ENCODE data around the gene CEP43.

CEP43 gene

DNA sequence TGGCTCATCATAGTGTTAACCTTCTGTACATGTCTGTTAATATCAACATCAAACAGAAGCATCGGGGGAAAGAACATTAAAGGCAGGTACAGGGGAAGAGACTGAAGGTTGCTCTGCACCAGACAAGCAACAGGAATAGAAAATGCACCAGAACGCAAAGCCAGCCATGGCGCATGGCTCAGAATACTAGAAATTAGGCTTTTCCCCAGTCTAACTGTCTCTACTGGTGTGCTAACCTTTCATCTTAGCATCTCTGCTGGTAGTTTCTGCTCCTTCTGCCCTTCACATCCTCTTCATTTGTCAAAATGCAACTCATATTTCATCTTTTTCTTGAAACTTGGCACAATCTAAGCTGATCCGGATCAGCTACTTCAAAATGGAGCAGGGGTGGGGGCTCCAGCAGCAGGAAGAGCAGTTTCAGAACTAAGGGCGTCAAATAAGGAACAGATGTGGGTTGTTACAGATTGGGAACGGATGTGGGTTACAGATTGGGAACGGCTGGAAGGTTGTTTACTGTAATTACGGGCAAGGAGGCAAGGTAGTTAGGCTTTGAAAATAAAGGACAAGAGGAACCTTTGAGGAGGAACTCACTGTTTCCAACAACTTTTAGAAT, 29.7 kb upstream of the CEP43 start:
- Histone ChIP-seq H3K27me3 (ENCODE audit: control insufficient read depth, insufficient read depth, low read length) (no peaks in the 10 kb centered on the region), H3K9me3 (ENCODE audit: control insufficient read depth, insufficient read depth, low read length) (peaks cover 22% of the 10 kb centered on the region), H3K4me1 (ENCODE audit: control insufficient read depth, insufficient read depth, low read length) (peaks cover 12% of the 10 kb centered on the region), H3K4me3 (ENCODE audit: low read depth, low read length) (no peak overlapping the region), H3K27ac (ENCODE audit: low read depth, low read length) (no peak overlapping the region), H3K9ac (ENCODE audit: low read depth, low read length) (no peak overlapping the region), H3K36me3 (ENCODE audit: control insufficient read depth, insufficient read depth, low read length) (no peaks in the 10 kb centered on the region)

DNA sequence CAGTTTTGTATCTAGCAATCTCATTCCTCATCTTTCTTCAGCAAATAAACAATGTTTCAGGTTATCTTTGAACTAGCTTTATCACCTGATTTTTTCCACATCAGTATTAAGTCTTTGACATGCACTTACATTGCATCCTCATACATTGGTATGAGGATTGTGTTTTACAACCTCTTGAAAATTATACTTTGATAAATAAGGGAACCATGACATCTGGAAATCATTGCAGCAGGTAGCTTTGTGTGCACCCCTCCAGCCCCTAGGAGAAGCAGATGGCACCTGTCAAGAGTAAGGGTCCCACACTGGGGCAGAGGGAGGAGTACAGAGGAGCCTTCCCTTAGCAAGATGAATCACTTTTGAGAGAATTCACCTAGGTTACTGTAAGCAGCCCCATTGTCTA, 29.1 kb upstream of the CEP43 start:
- no peaks in the 10 kb centered on the region for H3K36me3 ChIP-seq (ENCODE audit: control insufficient read depth, insufficient read depth, low read length)
- no peak overlapping the region for H3K4me3 ChIP-seq (ENCODE audit: low read depth, low read length)
- H3K27ac ChIP-seq (ENCODE audit: low read depth, low read length) = no peak overlapping the region
- no peak overlapping the region for H3K9ac ChIP-seq (ENCODE audit: low read depth, low read length)
- peaks cover 12% of the 10 kb centered on the region for H3K4me1 ChIP-seq (ENCODE audit: control insufficient read depth, insufficient read depth, low read length)
- H3K9me3 ChIP-seq (ENCODE audit: control insufficient read depth, insufficient read depth, low read length) = peaks cover 22% of the 10 kb centered on the region
- H3K27me3 ChIP-seq (ENCODE audit: control insufficient read depth, insufficient read depth, low read length) = no peaks in the 10 kb centered on the region

DNA sequence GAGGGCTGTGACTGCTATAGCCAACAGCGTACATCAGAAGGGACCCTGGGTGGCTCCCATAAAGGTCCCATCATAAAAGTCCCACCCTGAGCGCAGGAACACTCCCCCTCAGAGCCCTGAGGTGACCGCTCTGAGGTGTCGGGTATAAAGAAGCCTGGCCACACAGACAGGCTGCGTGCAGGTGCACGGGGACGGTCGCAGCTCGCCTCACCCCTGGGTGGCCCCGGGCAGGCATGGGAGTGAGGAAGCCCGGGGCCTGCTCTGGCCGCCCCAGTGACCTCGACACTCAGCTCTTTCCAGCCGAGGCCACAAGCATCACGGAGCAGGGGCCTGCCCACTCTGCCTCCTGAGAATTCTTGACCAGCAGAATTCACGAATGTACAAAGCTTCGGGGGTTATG, 28.4 kb upstream of the CEP43 start:
- no peaks in the 10 kb centered on the region for H3K36me3 ChIP-seq (ENCODE audit: control insufficient read depth, insufficient read depth, low read length)
- no peaks in the 10 kb centered on the region for H3K27me3 ChIP-seq (ENCODE audit: control insufficient read depth, insufficient read depth, low read length)
- H3K9ac ChIP-seq (ENCODE audit: low read depth, low read length) = no peak overlapping the region
- peaks cover 21% of the 10 kb centered on the region for H3K9me3 ChIP-seq (ENCODE audit: control insufficient read depth, insufficient read depth, low read length)
- H3K27ac ChIP-seq (ENCODE audit: low read depth, low read length) = no peak overlapping the region
- H3K4me3 ChIP-seq (ENCODE audit: low read depth, low read length) = no peak overlapping the region
- H3K4me1 ChIP-seq (ENCODE audit: control insufficient read depth, insufficient read depth, low read length) = peaks cover 12% of the 10 kb centered on the region

DNA sequence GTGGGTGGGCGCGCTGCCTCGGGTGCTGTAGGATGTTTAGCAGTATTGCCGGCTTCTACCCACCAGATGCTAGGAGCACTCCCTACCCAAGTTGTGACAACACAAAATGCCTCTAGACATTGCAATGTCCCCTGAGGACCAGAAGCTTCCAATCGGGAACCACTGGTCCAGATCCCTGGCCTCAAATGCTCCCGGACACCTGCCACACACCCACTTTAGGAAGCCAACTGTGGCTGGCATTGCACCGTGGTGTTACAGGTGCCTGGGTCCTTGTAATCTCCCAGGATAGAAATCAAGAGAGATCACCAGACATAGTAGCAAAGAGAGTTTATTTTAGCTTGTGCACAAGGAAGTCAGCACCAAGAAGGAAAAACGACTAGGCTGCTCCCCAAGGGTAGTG, 27.9 kb upstream of the CEP43 start:
- H3K27ac ChIP-seq (ENCODE audit: low read depth, low read length) = no peak overlapping the region
- H3K36me3 ChIP-seq (ENCODE audit: control insufficient read depth, insufficient read depth, low read length) = no peaks in the 10 kb centered on the region
- no peaks in the 10 kb centered on the region for H3K27me3 ChIP-seq (ENCODE audit: control insufficient read depth, insufficient read depth, low read length)
- peaks cover 16% of the 10 kb centered on the region for H3K9me3 ChIP-seq (ENCODE audit: control insufficient read depth, insufficient read depth, low read length)
- no peak overlapping the region for H3K9ac ChIP-seq (ENCODE audit: low read depth, low read length)
- peaks cover 12% of the 10 kb centered on the region for H3K4me1 ChIP-seq (ENCODE audit: control insufficient read depth, insufficient read depth, low read length)
- no peak overlapping the region for H3K4me3 ChIP-seq (ENCODE audit: low read depth, low read length)

DNA sequence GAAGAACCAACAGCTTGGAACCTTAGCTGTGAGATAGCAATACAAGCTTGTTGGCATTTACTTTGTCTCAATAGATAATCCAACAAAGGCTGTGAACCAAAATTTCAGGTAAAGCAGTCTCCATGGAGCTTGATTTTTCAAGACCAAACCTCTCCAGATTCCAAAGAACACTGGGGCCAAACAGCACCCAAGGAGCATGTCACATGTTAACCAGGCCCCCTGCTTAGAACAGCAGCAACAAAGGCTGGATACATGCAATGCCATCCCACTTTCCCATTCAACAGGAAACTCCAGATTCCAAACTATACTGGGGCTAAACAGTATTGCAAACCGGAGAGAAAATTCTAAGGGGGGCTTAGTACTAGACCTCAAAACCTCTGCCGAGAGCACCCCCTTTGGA, 27.1 kb upstream of the CEP43 start:
- H3K4me3 ChIP-seq (ENCODE audit: low read depth, low read length) = no peak overlapping the region
- H3K9me3 ChIP-seq (ENCODE audit: control insufficient read depth, insufficient read depth, low read length) = peaks cover 9% of the 10 kb centered on the region; the same call in 1 of the 2 replicates
- H3K4me1 ChIP-seq (ENCODE audit: control insufficient read depth, insufficient read depth, low read length) = peaks cover 12% of the 10 kb centered on the region
- no peaks in the 10 kb centered on the region for H3K27me3 ChIP-seq (ENCODE audit: control insufficient read depth, insufficient read depth, low read length)
- H3K27ac ChIP-seq (ENCODE audit: low read depth, low read length) = no peak overlapping the region
- no peaks in the 10 kb centered on the region for H3K36me3 ChIP-seq (ENCODE audit: control insufficient read depth, insufficient read depth, low read length)
- H3K9ac ChIP-seq (ENCODE audit: low read depth, low read length) = no peak overlapping the region

DNA sequence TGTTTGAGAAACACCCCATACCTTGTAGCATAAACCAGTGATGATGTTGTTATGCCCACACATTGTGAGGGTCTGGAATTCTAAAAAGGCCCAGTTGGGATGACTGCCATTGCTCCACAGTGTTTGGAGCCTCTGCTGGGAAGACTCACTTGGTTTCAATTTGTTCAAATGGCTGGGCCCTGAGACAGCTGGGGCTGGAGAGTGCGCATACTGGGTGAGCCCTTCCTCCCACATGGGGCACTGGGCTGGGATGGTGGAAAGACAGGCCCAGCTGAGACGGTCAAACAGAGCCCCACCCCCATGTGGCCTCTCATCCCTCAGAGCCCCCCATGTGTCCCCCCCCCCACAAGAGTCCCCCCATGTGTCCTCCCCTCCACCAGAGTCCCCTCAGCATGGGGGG, 22.6 kb upstream of the CEP43 start:
- H3K36me3 ChIP-seq (ENCODE audit: control insufficient read depth, insufficient read depth, low read length) = no peaks in the 10 kb centered on the region
- H3K9me3 ChIP-seq (ENCODE audit: control insufficient read depth, insufficient read depth, low read length) = no peaks in the 10 kb centered on the region
- H3K27me3 ChIP-seq (ENCODE audit: control insufficient read depth, insufficient read depth, low read length) = no peaks in the 10 kb centered on the region
- peaks cover 12% of the 10 kb centered on the region for H3K4me1 ChIP-seq (ENCODE audit: control insufficient read depth, insufficient read depth, low read length)
- no peak overlapping the region for H3K9ac ChIP-seq (ENCODE audit: low read depth, low read length)
- H3K4me3 ChIP-seq (ENCODE audit: low read depth, low read length) = no peak overlapping the region
- no peak overlapping the region for H3K27ac ChIP-seq (ENCODE audit: low read depth, low read length)

DNA sequence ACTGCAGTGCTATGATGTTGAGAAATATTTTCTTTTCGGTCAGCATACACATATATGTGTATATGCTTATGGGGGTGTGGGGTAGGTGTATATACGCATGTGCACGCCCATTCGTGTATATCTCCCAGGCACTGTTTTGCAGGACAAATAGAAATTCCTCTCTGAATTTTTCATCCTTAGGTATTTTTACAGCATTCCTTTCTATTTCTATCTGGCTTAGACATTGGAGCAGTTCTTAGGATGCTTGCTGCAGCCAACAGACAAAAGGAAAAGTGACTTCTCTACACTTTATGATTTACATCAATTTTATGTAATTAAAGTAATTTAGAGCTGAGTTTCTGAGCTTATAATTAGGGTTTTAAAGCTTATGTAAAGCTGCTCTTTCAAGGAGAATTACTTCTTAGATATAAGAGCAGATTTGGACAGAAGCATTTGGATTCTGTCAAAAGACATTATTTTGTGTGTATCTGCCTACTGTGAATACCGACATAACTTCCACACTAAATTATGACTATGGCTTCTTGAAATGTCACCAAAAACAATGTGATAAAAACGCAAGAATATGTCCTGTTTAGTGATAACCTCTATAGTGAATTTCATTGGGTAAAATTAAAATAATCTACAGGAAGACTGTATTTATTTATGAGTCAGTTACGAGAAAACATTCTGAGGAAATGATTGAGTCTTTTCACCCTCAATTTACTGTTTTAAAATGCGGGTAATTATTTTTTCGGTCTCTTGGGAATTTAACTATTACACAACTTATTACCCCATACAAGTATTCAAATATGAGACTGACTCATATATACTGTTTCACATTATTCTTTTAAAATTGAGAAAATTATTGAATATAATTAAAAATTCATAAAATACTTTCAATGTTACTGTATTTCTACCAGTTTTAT, 21.3 kb upstream of the CEP43 start:
- Histone ChIP-seq H3K27ac (ENCODE audit: low read depth, low read length) (no peak overlapping the region), H3K4me3 (ENCODE audit: low read depth, low read length) (no peak overlapping the region), H3K36me3 (ENCODE audit: control insufficient read depth, insufficient read depth, low read length) (peaks cover 3% of the 10 kb centered on the region; the same call in 1 of the 2 replicates), H3K4me1 (ENCODE audit: control insufficient read depth, insufficient read depth, low read length) (peaks cover 1% of the 10 kb centered on the region; the same call in 1 of the 2 replicates), H3K27me3 (ENCODE audit: control insufficient read depth, insufficient read depth, low read length) (no peaks in the 10 kb centered on the region), H3K9me3 (ENCODE audit: control insufficient read depth, insufficient read depth, low read length) (no peaks in the 10 kb centered on the region), H3K9ac (ENCODE audit: low read depth, low read length) (no peak overlapping the region)

DNA sequence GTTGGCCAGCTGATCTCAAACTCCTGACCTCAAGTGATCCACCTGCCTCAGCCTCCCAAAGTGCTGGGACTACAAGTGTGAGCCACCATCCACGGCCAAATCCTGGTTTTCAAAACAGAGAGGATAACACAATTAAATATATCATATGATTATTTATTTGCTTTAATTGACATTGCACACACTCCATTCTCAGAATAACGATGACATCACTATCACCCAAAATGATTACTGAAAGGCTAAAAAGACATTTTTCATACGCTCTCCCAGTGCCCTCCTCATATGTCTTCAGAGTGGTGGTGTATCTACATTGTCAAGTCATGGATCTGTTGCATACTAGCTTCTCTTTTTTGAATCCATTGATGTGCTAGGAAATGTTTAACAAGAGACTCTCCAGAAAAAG, 18.5 kb upstream of the CEP43 start:
- no peaks in the 10 kb centered on the region for H3K27me3 ChIP-seq (ENCODE audit: control insufficient read depth, insufficient read depth, low read length)

DNA sequence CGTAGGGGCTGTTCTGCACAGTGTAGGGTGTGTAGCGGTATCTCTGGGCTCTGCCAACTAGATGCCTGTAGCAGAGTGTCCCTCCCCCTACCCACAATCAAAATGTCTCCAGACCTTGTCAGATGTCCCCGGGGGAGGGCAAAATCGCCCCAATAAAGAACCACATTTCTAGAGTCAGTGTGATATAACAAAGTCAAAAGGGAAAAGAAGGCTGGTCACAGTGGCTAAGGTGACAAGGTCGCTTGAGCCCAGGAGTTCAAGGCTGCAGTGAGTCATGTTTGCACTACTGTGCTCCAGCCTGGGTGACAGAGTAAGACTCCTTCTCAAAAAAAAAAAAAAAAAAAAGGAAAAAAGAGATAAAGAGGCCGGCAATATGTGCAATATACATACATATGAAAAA, 11.7 kb upstream of the CEP43 start:
- Histone ChIP-seq H3K36me3 (ENCODE audit: control insufficient read depth, insufficient read depth, low read length) (peaks cover 14% of the 10 kb centered on the region; the same call in 1 of the 2 replicates), H3K9ac (ENCODE audit: low read depth, low read length) (no peak overlapping the region), H3K4me3 (ENCODE audit: low read depth, low read length) (no peak overlapping the region), H3K27ac (ENCODE audit: low read depth, low read length) (no peak overlapping the region), H3K4me1 (ENCODE audit: control insufficient read depth, insufficient read depth, low read length) (peaks cover 17% of the 10 kb centered on the region), H3K27me3 (ENCODE audit: control insufficient read depth, insufficient read depth, low read length) (no peaks in the 10 kb centered on the region), H3K9me3 (ENCODE audit: control insufficient read depth, insufficient read depth, low read length) (no peaks in the 10 kb centered on the region)

More for the DNA sequence above, 18.5 kb upstream of the CEP43 start:
- no peak overlapping the region for H3K9ac ChIP-seq (ENCODE audit: low read depth, low read length)
- H3K27ac ChIP-seq (ENCODE audit: low read depth, low read length) = no peak overlapping the region
- H3K4me3 ChIP-seq (ENCODE audit: low read depth, low read length) = no peak overlapping the region
- H3K9me3 ChIP-seq (ENCODE audit: control insufficient read depth, insufficient read depth, low read length) = no peaks in the 10 kb centered on the region
- H3K36me3 ChIP-seq (ENCODE audit: control insufficient read depth, insufficient read depth, low read length) = peaks cover 11% of the 10 kb centered on the region; the same call in 1 of the 2 replicates
- H3K4me1 ChIP-seq (ENCODE audit: control insufficient read depth, insufficient read depth, low read length) = no peaks in the 10 kb centered on the region

DNA sequence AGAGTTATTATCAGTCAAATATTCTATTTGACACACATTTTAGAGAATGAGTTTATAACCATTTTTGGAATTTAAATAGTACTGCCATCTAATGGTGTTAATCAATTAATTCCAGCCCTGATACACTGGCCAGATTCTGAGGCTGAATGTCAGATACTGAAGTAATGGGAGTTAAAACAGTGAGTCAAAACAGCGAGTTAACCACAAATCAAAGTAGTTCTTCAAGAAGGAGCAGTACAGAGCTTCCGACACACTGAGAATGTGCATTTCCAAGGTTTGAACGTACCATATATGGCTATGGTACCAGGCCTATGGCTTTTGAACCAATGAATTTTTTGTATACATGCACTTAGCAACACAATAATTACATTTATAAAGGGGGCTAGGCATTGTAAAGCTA, 11.3 kb upstream of the CEP43 start:
- H3K27ac ChIP-seq (ENCODE audit: low read depth, low read length) = no peak overlapping the region
- peaks cover 17% of the 10 kb centered on the region for H3K4me1 ChIP-seq (ENCODE audit: control insufficient read depth, insufficient read depth, low read length)
- no peaks in the 10 kb centered on the region for H3K9me3 ChIP-seq (ENCODE audit: control insufficient read depth, insufficient read depth, low read length)
- no peaks in the 10 kb centered on the region for H3K27me3 ChIP-seq (ENCODE audit: control insufficient read depth, insufficient read depth, low read length)
- H3K9ac ChIP-seq (ENCODE audit: low read depth, low read length) = no peak overlapping the region
- H3K4me3 ChIP-seq (ENCODE audit: low read depth, low read length) = no peak overlapping the region
- peaks cover 10% of the 10 kb centered on the region; the same call in 1 of the 2 replicates for H3K36me3 ChIP-seq (ENCODE audit: control insufficient read depth, insufficient read depth, low read length)

DNA sequence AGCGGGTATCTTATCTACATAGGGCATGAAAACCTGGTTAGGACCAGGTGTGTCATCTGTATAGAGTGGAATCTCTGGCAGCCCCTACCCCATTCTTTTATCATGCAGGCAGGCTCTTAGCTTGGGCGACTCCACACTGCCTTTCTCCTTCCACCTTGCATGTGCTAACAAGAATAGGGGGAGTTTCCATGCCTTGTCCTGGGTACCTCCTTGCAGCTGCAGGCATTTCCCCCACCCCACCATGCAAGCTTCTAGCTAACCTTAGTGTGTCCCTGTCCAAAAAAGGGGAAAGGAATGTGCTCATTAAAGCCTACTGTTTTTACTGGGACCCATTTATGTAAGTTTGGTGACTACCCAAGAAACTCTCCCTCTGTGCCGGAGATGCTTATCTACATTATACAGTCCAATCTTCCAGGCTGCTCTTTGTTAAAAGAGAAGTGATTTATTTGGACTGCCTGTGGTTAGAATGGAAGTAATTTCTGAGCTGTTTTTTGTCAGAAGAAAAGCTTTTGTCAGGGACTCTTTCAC, 10.5 kb upstream of the CEP43 start:
- Histone ChIP-seq H3K27ac (ENCODE audit: low read depth, low read length) (peak overlapping the region; percentile 44), H3K9ac (ENCODE audit: low read depth, low read length) (no peak overlapping the region), H3K4me3 (ENCODE audit: low read depth, low read length) (no peak overlapping the region), H3K27me3 (ENCODE audit: control insufficient read depth, insufficient read depth, low read length) (no peaks in the 10 kb centered on the region), H3K4me1 (ENCODE audit: control insufficient read depth, insufficient read depth, low read length) (peaks cover 17% of the 10 kb centered on the region), H3K36me3 (ENCODE audit: control insufficient read depth, insufficient read depth, low read length) (peaks cover 8% of the 10 kb centered on the region; the same call in 1 of the 2 replicates), H3K9me3 (ENCODE audit: control insufficient read depth, insufficient read depth, low read length) (no peaks in the 10 kb centered on the region)

Measured in HUES48 (cell line).